GM12878 (cell line): ENCODE results near the gene STAT5A. TPM values are rescaled to one million over a fixed set of nuclear protein-coding genes. Genes with fewer than 3 reads are reported as not detected.

Source experiments
- BMI1 ChIP-seq: fragments of 450-650 bp; IDR thresholded peaks from 2 replicates; pipeline ENCODE4 v1.6.1; 2016; ENCODE audit warnings: mild to moderate bottlenecking, moderate library complexity, borderline replicate concordance
- BRCA1 ChIP-seq: IDR thresholded peaks from 2 replicates; pipeline ENCODE4 v1.6.1; 2011; ENCODE audit warnings: low read depth, low read length, improper control_type of control experiment
- EED ChIP-seq: sonication (generic); IDR thresholded peaks from 2 replicates; pipeline ENCODE4 v1.6.1; 2016; ENCODE audit warnings: antibody characterized with exemption, low read depth
- ETV6 ChIP-seq, 2 experiments: fragments of 450-650 bp in 1 of 2; IDR thresholded peaks in 1 of 2; conservative IDR thresholded peaks in 1 of 2; 2 replicates each; pipeline ENCODE4 v1.6.1; 2014; ENCODE audit warnings: antibody characterized with exemption in 1 of 2, borderline replicate concordance in 1 of 2, low read depth in 1 of 2, mild to moderate bottlenecking in 1 of 2, moderate library complexity in 1 of 2
- HCFC1 ChIP-seq: fragments of 150-350 bp; IDR thresholded peaks from 2 replicates; pipeline ENCODE4 v1.6.1; 2014; ENCODE audit warnings: low read length
- MXI1 ChIP-seq: fragments of 150-350 bp; IDR thresholded peaks from 2 replicates; pipeline ENCODE4 v1.6.1; 2011; ENCODE audit warnings: low read depth, mild to moderate bottlenecking, inconsistent platforms, low read length, improper control_type of control experiment
- NFYB ChIP-seq: IDR thresholded peaks from 2 replicates; pipeline ENCODE4 v1.6.1; 2011; ENCODE audit warnings: low read depth, mild to moderate bottlenecking, low read length, improper control_type of control experiment, moderate library complexity; ENCODE audit not compliant: insufficient read depth
- NR2C1 ChIP-seq: fragments of 450-650 bp; IDR thresholded peaks from 2 replicates; pipeline ENCODE4 v1.6.1; 2017; ENCODE audit warnings: antibody characterized with exemption, mild to moderate bottlenecking, moderate library complexity
- NRF1 ChIP-seq: conservative IDR thresholded peaks from 2 replicates; pipeline ENCODE4 v1.6.1; 2011; ENCODE audit warnings: mild to moderate bottlenecking, low read depth, low read length, improper control_type of control experiment
- PML ChIP-seq: IDR thresholded peaks from 2 replicates; pipeline ENCODE4 v1.6.1; 2012; ENCODE audit warnings: low read length, inconsistent platforms
- POLR2AphosphoS2 ChIP-seq: IDR thresholded peaks from 2 replicates; pipeline ENCODE4 v1.6.1; 2011; ENCODE audit warnings: low read depth, mild to moderate bottlenecking, low read length, improper control_type of control experiment, moderate library complexity
- RB1 ChIP-seq: fragments of 450-650 bp; formaldehyde crosslinking; IDR thresholded peaks from 2 replicates; pipeline ENCODE4 v1.6.1; 2017; ENCODE audit warnings: mild to moderate bottlenecking, borderline replicate concordance
- RUNX3 ChIP-seq: IDR thresholded peaks from 2 replicates; pipeline ENCODE4 v1.6.1; 2012; ENCODE audit warnings: low read length, inconsistent platforms
- SMAD5 ChIP-seq: IDR thresholded peaks from 2 replicates; pipeline ENCODE4 v1.6.1; 2016; ENCODE audit warnings: antibody characterized with exemption, low read depth
- SMC3 ChIP-seq: IDR thresholded peaks from 2 replicates; pipeline ENCODE4 v1.6.1; 2011; ENCODE audit warnings: low read length, improper control_type of control experiment, borderline replicate concordance
- SUPT20H ChIP-seq: IDR thresholded peaks from 2 replicates; pipeline ENCODE4 v1.6.1; 2011; ENCODE audit warnings: low read depth, mild to moderate bottlenecking, low read length, moderate library complexity, borderline replicate concordance; ENCODE audit not compliant: control insufficient read depth
- ZSCAN29 ChIP-seq: fragments of 450-650 bp; IDR thresholded peaks from 2 replicates; pipeline ENCODE4 v1.6.1; 2017; ENCODE audit warnings: mild to moderate bottlenecking, moderate library complexity
- polyA plus RNA-seq, 11 experiments: library from polyadenylated mRNA; depleted of rRNA in 4 of 11; unstranded in 6 of 11; stranded (reverse) in 5 of 11; fragments of >200 nt; fragmentation: Nextera tagmentation in 4 of 11; fragmentation: Illumina TruSeq in 1 of 11; extraction: Ambion mirVana in 4 of 11; extraction: Trizol in 1 of 11; gene quantifications; 1 replicate in 1 of 11; 2 replicates in 10 of 11; pipeline versions ENCODE4 v1.2.1 to v1.2.3, GENCODE V29; 2011 to 2016; ENCODE audit warnings: inconsistent platforms in 2 of 11, missing spikeins in 2 of 11, low read depth in 1 of 11
- total RNA-seq, 4 experiments: library from RNA; depleted of rRNA in 3 of 4; stranded (reverse); fragments of >200 nt in 3 of 4; fragmentation: Illumina TruSeq in 1 of 4; extraction: Trizol in 1 of 4; gene quantifications; 2 replicates each; pipeline versions ENCODE4 v1.2.1 to v1.2.3, GENCODE V29; 2013 to 2021
- TF ChIP-seq, protein P1 (sequence below): IDR thresholded peaks from 2 replicates; pipeline ENCODE4 v1.6.1; 2012; ENCODE audit warnings: low read length, inconsistent platforms
- TF ChIP-seq, protein P2 (sequence below): fragments of 150-350 bp; IDR thresholded peaks from 2 replicates; pipeline ENCODE4 v1.6.1; 2014; ENCODE audit warnings: mild to moderate bottlenecking, low read depth, low read length
- TF ChIP-seq, protein P3 (sequence below): fragments of 450-650 bp; formaldehyde crosslinking; IDR thresholded peaks from 2 replicates; pipeline ENCODE4 v1.4.0; 2022; ENCODE audit warnings: mild to moderate bottlenecking, moderate library complexity
- TF ChIP-seq, protein P4 (sequence below): IDR thresholded peaks from 2 replicates; pipeline ENCODE4 v1.6.1; 2011; ENCODE audit warnings: borderline replicate concordance, low read depth, mild to moderate bottlenecking, moderate library complexity, low read length; ENCODE audit not compliant: insufficient read depth, poor library complexity, severe bottlenecking

The STAT5A gene
- total and polyA plus RNA-seq, 10 of the 15 experiments (the other 5 are each of a cell fraction or from before 2014, with no cell fraction given) = 14.8 to 86.4 (median 41.5) TPM

DNA sequence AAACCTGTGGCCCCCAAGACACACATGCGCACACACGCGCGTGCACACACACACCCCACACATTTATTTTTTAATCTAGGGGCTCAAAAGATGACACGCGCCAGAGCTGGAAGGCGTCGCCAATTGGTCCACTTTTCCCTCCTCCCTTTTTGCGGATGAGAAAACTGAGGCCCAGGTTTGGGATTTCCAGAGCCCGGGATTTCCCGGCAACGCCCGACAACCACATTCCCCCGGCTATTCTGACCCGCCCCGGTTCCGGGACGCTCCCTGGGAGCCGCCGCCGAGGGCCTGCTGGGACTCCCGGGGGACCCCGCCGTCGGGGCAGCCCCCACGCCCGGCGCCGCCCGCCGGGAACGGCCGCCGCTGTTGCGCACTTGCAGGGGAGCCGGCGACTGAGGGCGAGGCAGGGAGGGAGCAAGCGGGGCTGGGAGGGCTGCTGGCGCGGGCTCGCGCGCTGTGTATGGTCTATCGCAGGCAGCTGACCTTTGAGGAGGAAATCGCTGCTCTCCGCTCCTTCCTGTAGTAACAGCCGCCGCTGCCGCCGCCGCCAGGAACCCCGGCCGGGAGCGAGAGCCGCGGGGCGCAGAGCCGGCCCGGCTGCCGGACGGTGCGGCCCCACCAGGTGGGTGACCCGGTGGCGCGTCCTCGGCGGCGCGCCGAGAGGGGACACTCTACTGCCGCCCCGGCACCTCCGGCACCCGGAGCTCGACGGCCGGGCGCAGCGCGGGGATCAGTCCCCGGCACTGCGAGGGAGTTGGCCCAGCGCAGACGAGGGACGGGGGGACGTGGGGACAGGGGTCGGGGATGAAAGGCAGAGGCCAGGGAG lies at the start of gene STAT5A (continued):
- no peak for TF ChIP-seq RB1
- no peak for TF ChIP-seq NR2C1
- TF ChIP-seq NRF1 = no peak
- no peak for TF ChIP-seq BMI1
- TF ChIP-seq RUNX3 = peak; percentile 34
- TF ChIP-seq BRCA1 = no peak
- TF ChIP-seq, protein P1, sequence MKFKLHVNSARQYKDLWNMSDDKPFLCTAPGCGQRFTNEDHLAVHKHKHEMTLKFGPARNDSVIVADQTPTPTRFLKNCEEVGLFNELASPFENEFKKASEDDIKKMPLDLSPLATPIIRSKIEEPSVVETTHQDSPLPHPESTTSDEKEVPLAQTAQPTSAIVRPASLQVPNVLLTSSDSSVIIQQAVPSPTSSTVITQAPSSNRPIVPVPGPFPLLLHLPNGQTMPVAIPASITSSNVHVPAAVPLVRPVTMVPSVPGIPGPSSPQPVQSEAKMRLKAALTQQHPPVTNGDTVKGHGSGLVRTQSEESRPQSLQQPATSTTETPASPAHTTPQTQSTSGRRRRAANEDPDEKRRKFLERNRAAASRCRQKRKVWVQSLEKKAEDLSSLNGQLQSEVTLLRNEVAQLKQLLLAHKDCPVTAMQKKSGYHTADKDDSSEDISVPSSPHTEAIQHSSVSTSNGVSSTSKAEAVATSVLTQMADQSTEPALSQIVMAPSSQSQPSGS = no peak
- no peak for TF ChIP-seq SUPT20H
- TF ChIP-seq, protein P2, sequence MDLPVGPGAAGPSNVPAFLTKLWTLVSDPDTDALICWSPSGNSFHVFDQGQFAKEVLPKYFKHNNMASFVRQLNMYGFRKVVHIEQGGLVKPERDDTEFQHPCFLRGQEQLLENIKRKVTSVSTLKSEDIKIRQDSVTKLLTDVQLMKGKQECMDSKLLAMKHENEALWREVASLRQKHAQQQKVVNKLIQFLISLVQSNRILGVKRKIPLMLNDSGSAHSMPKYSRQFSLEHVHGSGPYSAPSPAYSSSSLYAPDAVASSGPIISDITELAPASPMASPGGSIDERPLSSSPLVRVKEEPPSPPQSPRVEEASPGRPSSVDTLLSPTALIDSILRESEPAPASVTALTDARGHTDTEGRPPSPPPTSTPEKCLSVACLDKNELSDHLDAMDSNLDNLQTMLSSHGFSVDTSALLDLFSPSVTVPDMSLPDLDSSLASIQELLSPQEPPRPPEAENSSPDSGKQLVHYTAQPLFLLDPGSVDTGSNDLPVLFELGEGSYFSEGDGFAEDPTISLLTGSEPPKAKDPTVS = no peak
- no peak for TF ChIP-seq SMC3
- no peak for TF ChIP-seq EED
- TF ChIP-seq NFYB = 0 out of 2 replicates have a peak, but pooled peaks have one; percentile 7
- TF ChIP-seq PML = no peak
- no peak for TF ChIP-seq SMAD5
- no peak for TF ChIP-seq POLR2AphosphoS2
- TF ChIP-seq HCFC1 = no peak
- no peak for TF ChIP-seq ETV6 (conservative IDR thresholded peaks at IDR 0.05 in 1 of 2, IDR thresholded peaks at IDR 0.05 in 1 of 2; ENCODE audit: borderline replicate concordance in 1 of 2, low read depth in 1 of 2)
- no peak for TF ChIP-seq ZSCAN29
- TF ChIP-seq, protein P3, sequence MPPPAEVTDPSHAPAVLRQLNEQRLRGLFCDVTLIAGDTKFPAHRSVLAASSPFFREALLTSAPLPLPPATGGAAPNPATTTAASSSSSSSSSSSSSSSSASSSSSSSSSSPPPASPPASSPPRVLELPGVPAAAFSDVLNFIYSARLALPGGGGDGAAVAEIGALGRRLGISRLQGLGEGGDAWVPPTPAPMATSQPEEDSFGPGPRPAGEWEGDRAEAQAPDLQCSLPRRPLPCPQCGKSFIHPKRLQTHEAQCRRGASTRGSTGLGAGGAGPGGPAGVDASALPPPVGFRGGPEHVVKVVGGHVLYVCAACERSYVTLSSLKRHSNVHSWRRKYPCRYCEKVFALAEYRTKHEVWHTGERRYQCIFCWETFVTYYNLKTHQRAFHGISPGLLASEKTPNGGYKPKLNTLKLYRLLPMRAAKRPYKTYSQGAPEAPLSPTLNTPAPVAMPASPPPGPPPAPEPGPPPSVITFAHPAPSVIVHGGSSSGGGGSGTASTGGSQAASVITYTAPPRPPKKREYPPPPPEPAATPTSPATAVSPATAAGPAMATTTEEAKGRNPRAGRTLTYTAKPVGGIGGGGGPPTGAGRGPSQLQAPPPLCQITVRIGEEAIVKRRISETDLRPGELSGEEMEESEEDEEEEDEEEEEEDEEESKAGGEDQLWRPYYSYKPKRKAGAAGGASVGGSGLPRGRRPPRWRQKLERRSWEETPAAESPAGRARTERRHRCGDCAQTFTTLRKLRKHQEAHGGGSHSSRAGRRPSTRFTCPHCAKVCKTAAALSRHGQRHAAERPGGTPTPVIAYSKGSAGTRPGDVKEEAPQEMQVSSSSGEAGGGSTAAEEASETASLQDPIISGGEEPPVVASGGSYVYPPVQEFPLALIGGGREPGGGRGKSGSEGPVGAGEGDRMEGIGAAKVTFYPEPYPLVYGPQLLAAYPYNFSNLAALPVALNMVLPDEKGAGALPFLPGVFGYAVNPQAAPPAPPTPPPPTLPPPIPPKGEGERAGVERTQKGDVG (CRISPR knock-in tag) = no peak
- peak; percentile 55; the same call in 1 of the 2 replicates for TF ChIP-seq MXI1
- TF ChIP-seq, protein P4, sequence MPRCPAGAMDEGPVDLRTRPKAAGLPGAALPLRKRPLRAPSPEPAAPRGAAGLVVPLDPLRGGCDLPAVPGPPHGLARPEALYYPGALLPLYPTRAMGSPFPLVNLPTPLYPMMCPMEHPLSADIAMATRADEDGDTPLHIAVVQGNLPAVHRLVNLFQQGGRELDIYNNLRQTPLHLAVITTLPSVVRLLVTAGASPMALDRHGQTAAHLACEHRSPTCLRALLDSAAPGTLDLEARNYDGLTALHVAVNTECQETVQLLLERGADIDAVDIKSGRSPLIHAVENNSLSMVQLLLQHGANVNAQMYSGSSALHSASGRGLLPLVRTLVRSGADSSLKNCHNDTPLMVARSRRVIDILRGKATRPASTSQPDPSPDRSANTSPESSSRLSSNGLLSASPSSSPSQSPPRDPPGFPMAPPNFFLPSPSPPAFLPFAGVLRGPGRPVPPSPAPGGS = no peak
